Astrocyte (in vitro differentiated cells and primary cell): ENCODE measurements around the gene WASF2.

Source experiments
- CTCF ChIP-seq: IDR thresholded peaks from 2 replicates; pipeline ENCODE4 v1.5.1; 2011; ENCODE audit warnings: low read depth, mild to moderate bottlenecking, inconsistent platforms, low read length, moderate library complexity; ENCODE audit not compliant: insufficient read depth
- EZH2 ChIP-seq: IDR thresholded peaks from 2 replicates; pipeline ENCODE4 v1.6.1; 2012; ENCODE audit warnings: mild to moderate bottlenecking, low read length, inconsistent platforms; ENCODE audit not compliant: insufficient read depth

- TF ChIP-seq CTCF: no peak
- no peak for TF ChIP-seq EZH2
These were observed 14.2 kb downstream of the WASF2 start for GRCh38 chr1:27475720-27476119.
